SK-N-SH (cell line): ENCODE results near the gene PIH1D1. TPM values are rescaled to one million over a fixed set of nuclear protein-coding genes. Genes with fewer than 3 reads are reported as not detected.

Experiments used
- CTCF ChIA-PET: fragments of 300-600, 350-600 bp; formaldehyde crosslinking; extraction: SDS; loops from one replicate; lab custom pipeline; 2021; lab: Yijun Ruan, JAX
- POLR2A ChIA-PET: fragments of 350-600 bp; sonication (Branson Sonifier 250); formaldehyde crosslinking; extraction: SDS; loops from one replicate; lab custom pipeline; 2020; ENCODE audit warnings: antibody characterized with exemption, inconsistent platforms; lab: Yijun Ruan, JAX
- DNase-seq: peaks from one replicate; pipeline ENCODE4 v3.0.0; 2012
- H2AFZ ChIP-seq: fragments of 200-600 bp; sonication (generic); 2 replicates; pipeline ENCODE4 v1.8.1; 2016; ENCODE audit warnings: antibody characterized with exemption, mild to moderate bottlenecking, low read depth
- H3F3A ChIP-seq: fragments of 200-600 bp; sonication (generic); replicated peaks from 2 replicates; pipeline ENCODE3; 2016; ENCODE audit warnings: antibody characterized with exemption, mild to moderate bottlenecking; ENCODE audit not compliant: insufficient read depth
- H3K27ac ChIP-seq, 2 experiments: fragments of 200-500 bp in 1 of 2; fragments of 200-600 bp in 1 of 2; sonication (Bioruptor generic) in 1 of 2; sonication (generic), shearing (Covaris generic) in 1 of 2; 2 replicates each; pipeline versions ENCODE4 v1.5.1 to v1.6.1; 2014 to 2016; ENCODE audit warnings: low read depth in 2 of 2, inconsistent platforms in 1 of 2, low read length in 1 of 2, mild to moderate bottlenecking in 1 of 2, mixed read lengths in 1 of 2
- H3K27me3 ChIP-seq: fragments of 200-600 bp; sonication (generic), shearing (Covaris generic); 2 replicates; pipeline ENCODE4 v1.6.1; 2016; ENCODE audit warnings: mixed run types; ENCODE audit not compliant: insufficient read depth
- H3K36me3 ChIP-seq, 2 experiments: fragments of 200-500 bp in 1 of 2; fragments of 200-600 bp in 1 of 2; sonication (Bioruptor generic) in 1 of 2; sonication (generic) in 1 of 2; replicated peaks in 1 of 2; 2 replicates each; pipeline versions ENCODE3 to v1.5.1; 2014 to 2016; ENCODE audit warnings: low read length in 1 of 2, mild to moderate bottlenecking in 1 of 2; ENCODE audit not compliant: insufficient read depth in 2 of 2, control insufficient read depth in 1 of 2
- H3K4me1 ChIP-seq, 2 experiments: fragments of 200-500 bp in 1 of 2; fragments of 200-600 bp in 1 of 2; sonication (Bioruptor generic) in 1 of 2; sonication (generic), shearing (Covaris generic) in 1 of 2; 2 replicates each; pipeline versions ENCODE4 v1.5.1 to v1.6.1; 2014 to 2016; ENCODE audit warnings: low read depth in 1 of 2, low read length in 1 of 2, mixed run types in 1 of 2; ENCODE audit not compliant: insufficient read depth in 2 of 2, control insufficient read depth in 1 of 2
- H3K4me2 ChIP-seq: fragments of 200-600 bp; sonication (generic), shearing (Covaris generic); 2 replicates; pipeline ENCODE4 v1.6.1; 2017; ENCODE audit warnings: mixed run types
- H3K4me3 ChIP-seq, 2 experiments: fragments of 200-500 bp in 1 of 2; fragments of 200-600 bp in 1 of 2; sonication (Bioruptor generic) in 1 of 2; sonication (generic), shearing (Covaris generic) in 1 of 2; 2 replicates each; pipeline versions ENCODE4 v1.5.1 to v1.8.1; 2014 to 2016; ENCODE audit warnings: low read depth in 2 of 2, inconsistent platforms in 1 of 2, low read length in 1 of 2, mild to moderate bottlenecking in 1 of 2, mixed read lengths in 1 of 2, moderate library complexity in 1 of 2
- H3K79me2 ChIP-seq: fragments of 200-600 bp; sonication (generic); 2 replicates; pipeline ENCODE4 v1.8.1; 2017; ENCODE audit warnings: mild to moderate bottlenecking; ENCODE audit not compliant: insufficient read depth
- H3K9ac ChIP-seq: fragments of 200-600 bp; sonication (generic); 2 replicates; pipeline ENCODE4 v1.6.1; 2017; ENCODE audit warnings: mixed run types
- H3K9me2 ChIP-seq: fragments of 200-600 bp; sonication (generic); 2 replicates; pipeline ENCODE4 v1.6.1; 2017; ENCODE audit warnings: mixed run types
- H3K9me3 ChIP-seq: fragments of 200-600 bp; sonication (generic); 2 replicates; pipeline ENCODE4 v1.6.1; 2017; ENCODE audit warnings: mixed run types, mild to moderate bottlenecking, moderate library complexity
- H4K20me1 ChIP-seq: fragments of 200-600 bp; sonication (generic); 2 replicates; pipeline ENCODE4 v1.6.1; 2017; ENCODE audit warnings: mild to moderate bottlenecking, mixed run types; ENCODE audit not compliant: insufficient read depth
- ELF1 ChIP-seq: IDR thresholded peaks from 2 replicates; pipeline ENCODE4 v1.4.0; 2012
- EP300 ChIP-seq, 2 experiments: IDR thresholded peaks; 2 replicates each; pipeline versions ENCODE4 v1.4.0 to v1.6.1; 2012; ENCODE audit warnings: borderline replicate concordance in 1 of 2, low read depth in 1 of 2, low read length in 1 of 2
- EZH2phosphoT487 ChIP-seq: fragments of 200-600 bp; sonication (generic); IDR thresholded peaks from 2 replicates; pipeline ENCODE4 v1.6.1; 2017; ENCODE audit warnings: low read depth, mixed run types, mild to moderate bottlenecking, antibody characterized with exemption, moderate library complexity, borderline replicate concordance
- FOSL2 ChIP-seq: IDR thresholded peaks from 2 replicates; pipeline ENCODE4 v1.4.0; 2012; ENCODE audit warnings: low read depth, mild to moderate bottlenecking, moderate library complexity, borderline replicate concordance
- FOXJ3 ChIP-seq: sonication (generic); formaldehyde crosslinking; IDR thresholded peaks from 2 replicates; pipeline ENCODE4 v1.5.1; 2020; ENCODE audit warnings: mild to moderate bottlenecking, missing genetic modification reagents
- FOXM1 ChIP-seq: IDR thresholded peaks from 2 replicates; pipeline ENCODE4 v1.4.0; 2012; ENCODE audit warnings: low read depth, mild to moderate bottlenecking
- GABPA ChIP-seq: IDR thresholded peaks from 2 replicates; pipeline ENCODE4 v1.4.0; 2012; ENCODE audit warnings: low read depth, mild to moderate bottlenecking
- JUND ChIP-seq: IDR thresholded peaks from 2 replicates; pipeline ENCODE4 v1.4.0; 2012
- MEF2A ChIP-seq: IDR thresholded peaks from 2 replicates; pipeline ENCODE4 v1.4.0; 2012; ENCODE audit warnings: low read depth, borderline replicate concordance
- NRF1 ChIP-seq: IDR thresholded peaks from 2 replicates; pipeline ENCODE4 v1.6.1; 2012; ENCODE audit warnings: low read depth, mild to moderate bottlenecking, low read length
- PBX3 ChIP-seq: IDR thresholded peaks from 2 replicates; pipeline ENCODE4; 2012
- POLR2AphosphoS5 ChIP-seq: IDR thresholded peaks from 2 replicates; pipeline ENCODE4 v1.6.1; 2012; ENCODE audit warnings: low read depth, low read length
- RCOR1 ChIP-seq: fragments of 150-350 bp; IDR thresholded peaks from 2 replicates; pipeline ENCODE4 v1.6.1; 2017; ENCODE audit warnings: antibody characterized with exemption, low read length
- REST ChIP-seq: IDR thresholded peaks from 2 replicates; pipeline ENCODE4 v1.6.1; 2012; ENCODE audit warnings: mild to moderate bottlenecking, low read depth, low read length, moderate library complexity
- RFX5 ChIP-seq: IDR thresholded peaks from 2 replicates; pipeline ENCODE4 v1.6.1; 2012; ENCODE audit warnings: mild to moderate bottlenecking, improper control_type of control experiment, low read length
- RXRA ChIP-seq: IDR thresholded peaks from 2 replicates; pipeline ENCODE4 v1.4.0; 2012; ENCODE audit warnings: low read depth, mild to moderate bottlenecking, borderline replicate concordance
- SMC3 ChIP-seq: IDR thresholded peaks from 2 replicates; pipeline ENCODE4 v1.6.1; 2012; ENCODE audit warnings: low read depth, low read length, improper control_type of control experiment
- TAF1 ChIP-seq: IDR thresholded peaks from 2 replicates; pipeline ENCODE4 v1.6.1; 2012; ENCODE audit warnings: low read depth, mild to moderate bottlenecking, low read length, moderate library complexity, borderline replicate concordance
- TCF12 ChIP-seq: IDR thresholded peaks from 2 replicates; pipeline ENCODE4 v1.4.0; 2012
- TEAD4 ChIP-seq: IDR thresholded peaks from 2 replicates; pipeline ENCODE4 v1.4.0; 2012; ENCODE audit warnings: mild to moderate bottlenecking, borderline replicate concordance; ENCODE audit not compliant: insufficient read depth
- USF2 ChIP-seq: fragments of 150-350 bp; IDR thresholded peaks from 2 replicates; pipeline ENCODE4 v1.6.1; 2017; ENCODE audit warnings: antibody characterized with exemption, low read length, low read depth, borderline replicate concordance
- WGBS: methylation state at CpG from one replicate; pipeline ENCODE4 v1.1.6; 2017; ENCODE audit warnings: low lambda C conversion rate; 5-methylcytosine and 5-hydroxymethylcytosine counted together
- polyA plus RNA-seq, 3 experiments: library from polyadenylated mRNA; depleted of rRNA; stranded (reverse); fragments of >200 nt; gene quantifications; 2 replicates each; pipeline ENCODE4 v1.2.3, GENCODE V29; 2012

The PIH1D1 gene
- polyA plus RNA-seq, 1 of the 3 experiments (the other 2 are of a cell fraction): 157 TPM

DNA sequence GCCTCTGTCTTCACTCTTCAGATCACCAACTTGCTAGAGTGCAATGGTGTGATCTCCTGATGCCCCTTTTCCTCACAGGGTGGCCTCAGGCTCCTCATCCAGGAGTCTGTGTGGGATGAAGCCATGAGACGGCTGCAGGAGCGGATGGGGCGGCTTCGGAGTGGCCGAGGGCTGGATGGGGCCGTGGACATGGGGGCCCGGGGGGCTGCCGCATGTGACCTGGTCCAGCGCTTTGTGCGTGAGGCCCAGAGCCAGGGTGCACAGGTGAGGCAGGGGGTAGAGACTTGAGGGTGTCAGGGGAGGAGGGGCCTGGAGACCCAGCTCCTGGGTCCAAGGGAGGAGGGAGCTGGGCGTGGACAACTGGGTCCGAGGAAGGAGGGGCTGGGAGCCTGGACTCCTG lies 10.9 kb upstream of the PIH1D1 start:
- 94% methylated on average over 12 of the region's 12 CpGs for WGBS
- Histone ChIP-seq H3K9me3 (no peaks in the 10 kb centered on the region), H3K9ac (no peak overlapping the region), H3K4me1 (peaks cover 0 to 2% of the 10 kb centered on the region in 2 experiments; a peak in 1 of 4 replicates), H3K36me3 (no peaks in the 10 kb centered on the region), H3K79me2 (no peaks in the 10 kb centered on the region), H3K27ac (no peak overlapping the region), H4K20me1 (no peaks in the 10 kb centered on the region), H2AFZ (no peak overlapping the region), H3K27me3 (no peaks in the 10 kb centered on the region), H3F3A (no peaks in the 10 kb centered on the region), H3K4me3 (no peak overlapping the region), H3K9me2 (no peaks in the 10 kb centered on the region), H3K4me2 (no peak overlapping the region)
- ChIA-PET POLR2A (no interaction called here), CTCF (interaction anchor here (0.7 kb wide), 1 partner anchor 415 kb away, joined by 5 read pairs; the partner anchor contains the start of gene AKT1S1)
- no peak for DNase-seq
- no peak for TF ChIP-seq FOXJ3 (CRISPR knock-in tag)
- TF ChIP-seq TAF1: no peak
- no peak for TF ChIP-seq GABPA
- TF ChIP-seq POLR2AphosphoS5: no peak
- TF ChIP-seq RCOR1: no peak
- TF ChIP-seq FOSL2: no peak
- TF ChIP-seq MEF2A: no peak
- TF ChIP-seq TEAD4: no peak
- no peak for TF ChIP-seq NRF1
- no peak for TF ChIP-seq TCF12
- no peak for TF ChIP-seq USF2
- no peak for TF ChIP-seq EP300 (IDR thresholded peaks at IDR 0.05; ENCODE audit: borderline replicate concordance in 1 of 2, low read depth in 1 of 2, low read length in 1 of 2)

DNA sequence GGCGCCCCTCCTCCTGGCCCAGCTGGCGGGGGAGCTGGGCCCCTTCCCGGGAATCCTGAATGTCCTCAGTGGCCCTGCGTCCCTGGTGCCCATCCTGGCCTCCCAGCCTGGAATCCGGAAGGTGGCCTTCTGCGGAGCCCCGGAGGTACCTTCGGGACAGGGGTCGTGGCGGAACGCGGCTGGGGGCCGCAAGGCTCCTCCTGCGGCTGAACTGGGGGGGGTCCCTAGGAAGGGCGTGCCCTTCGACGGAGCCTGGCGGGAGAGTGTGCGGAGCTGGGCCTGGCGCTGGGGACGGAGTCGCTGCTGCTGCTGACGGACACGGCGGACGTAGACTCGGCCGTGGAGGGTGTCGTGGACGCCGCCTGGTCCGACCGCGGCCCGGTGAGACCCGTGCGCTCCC lies 10.0 kb upstream of the PIH1D1 start:
- Histone ChIP-seq H3K79me2 (peaks cover 3% of the 10 kb centered on the region; the same call in 1 of the 2 replicates), H3K9me2 (no peaks in the 10 kb centered on the region), H3K36me3 (no peaks in the 10 kb centered on the region), H3K4me3 (no peak overlapping the region), H3K9ac (no peak overlapping the region), H3K27ac (no peak overlapping the region), H3K9me3 (no peaks in the 10 kb centered on the region), H3F3A (peaks cover 3% of the 10 kb centered on the region), H4K20me1 (no peaks in the 10 kb centered on the region), H3K4me2 (no peak overlapping the region), H3K4me1 (peaks cover 0 to 2% of the 10 kb centered on the region in 2 experiments; a peak in 1 of 4 replicates), H3K27me3 (no peaks in the 10 kb centered on the region), H2AFZ (no peak overlapping the region)
- WGBS: 96% methylated on average over 24 of the region's 37 CpGs
- DNase-seq: no peak
- ChIA-PET CTCF (interaction anchor here (0.6 to 0.7 kb wide), 2 partner anchors 12 to 415 kb away, joined by 3 to 5 read pairs; partner anchors contain the start of gene AKT1S1), POLR2A (no interaction called here)
- TF ChIP-seq EZH2phosphoT487: no peak
- no peak for TF ChIP-seq TCF12
- TF ChIP-seq PBX3: no peak
- TF ChIP-seq RFX5: no peak
- TF ChIP-seq RXRA: no peak
- no peak for TF ChIP-seq EP300 (IDR thresholded peaks at IDR 0.05; ENCODE audit: borderline replicate concordance in 1 of 2, low read depth in 1 of 2, low read length in 1 of 2)
- no peak for TF ChIP-seq SMC3
- no peak for TF ChIP-seq ELF1
- TF ChIP-seq REST: no peak
- TF ChIP-seq MEF2A: no peak
- no peak for TF ChIP-seq TAF1
- no peak for TF ChIP-seq NRF1
- TF ChIP-seq POLR2AphosphoS5: no peak
- TF ChIP-seq JUND: no peak
- no peak for TF ChIP-seq FOXM1
